ENCODE results near the gene SIK3. TPM values are rescaled to one million over a fixed set of nuclear protein-coding genes. Genes with fewer than 3 reads are reported as not detected.
A peak's percentile ranks its signal among the peaks of the same experiment; 100 is the strongest.

Gene SIK3
- total RNA-seq, 1 donor from 2014 or later, result 29.4 TPM

GRCh38 chr11:117005758-117006157 is 92.5 kb downstream of the SIK3 start:
- Mint-ChIP-seq H3K4me3 (ENCODE audit: unreplicated experiment) (no peak overlapping the region), H3K9me3 (ENCODE audit: unreplicated experiment) (no peaks in the 10 kb centered on the region), H3K27me3 (ENCODE audit: unreplicated experiment) (no peaks in the 10 kb centered on the region), H3K27ac (ENCODE audit: unreplicated experiment) (peak overlapping the region; percentile 18), H3K36me3 (ENCODE audit: low read depth, unreplicated experiment) (no peaks in the 10 kb centered on the region), H3K4me1 (ENCODE audit: unreplicated experiment) (peaks cover 27% of the 10 kb centered on the region)
- no peak for DNase-seq (ENCODE audit: low spot score)
- TF ChIP-seq, protein P1, sequence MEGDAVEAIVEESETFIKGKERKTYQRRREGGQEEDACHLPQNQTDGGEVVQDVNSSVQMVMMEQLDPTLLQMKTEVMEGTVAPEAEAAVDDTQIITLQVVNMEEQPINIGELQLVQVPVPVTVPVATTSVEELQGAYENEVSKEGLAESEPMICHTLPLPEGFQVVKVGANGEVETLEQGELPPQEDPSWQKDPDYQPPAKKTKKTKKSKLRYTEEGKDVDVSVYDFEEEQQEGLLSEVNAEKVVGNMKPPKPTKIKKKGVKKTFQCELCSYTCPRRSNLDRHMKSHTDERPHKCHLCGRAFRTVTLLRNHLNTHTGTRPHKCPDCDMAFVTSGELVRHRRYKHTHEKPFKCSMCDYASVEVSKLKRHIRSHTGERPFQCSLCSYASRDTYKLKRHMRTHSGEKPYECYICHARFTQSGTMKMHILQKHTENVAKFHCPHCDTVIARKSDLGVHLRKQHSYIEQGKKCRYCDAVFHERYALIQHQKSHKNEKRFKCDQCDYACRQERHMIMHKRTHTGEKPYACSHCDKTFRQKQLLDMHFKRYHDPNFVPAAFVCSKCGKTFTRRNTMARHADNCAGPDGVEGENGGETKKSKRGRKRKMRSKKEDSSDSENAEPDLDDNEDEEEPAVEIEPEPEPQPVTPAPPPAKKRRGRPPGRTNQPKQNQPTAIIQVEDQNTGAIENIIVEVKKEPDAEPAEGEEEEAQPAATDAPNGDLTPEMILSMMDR (IDR thresholded peaks at IDR 0.05; ENCODE audit: unreplicated experiment), result no peak

DNA sequence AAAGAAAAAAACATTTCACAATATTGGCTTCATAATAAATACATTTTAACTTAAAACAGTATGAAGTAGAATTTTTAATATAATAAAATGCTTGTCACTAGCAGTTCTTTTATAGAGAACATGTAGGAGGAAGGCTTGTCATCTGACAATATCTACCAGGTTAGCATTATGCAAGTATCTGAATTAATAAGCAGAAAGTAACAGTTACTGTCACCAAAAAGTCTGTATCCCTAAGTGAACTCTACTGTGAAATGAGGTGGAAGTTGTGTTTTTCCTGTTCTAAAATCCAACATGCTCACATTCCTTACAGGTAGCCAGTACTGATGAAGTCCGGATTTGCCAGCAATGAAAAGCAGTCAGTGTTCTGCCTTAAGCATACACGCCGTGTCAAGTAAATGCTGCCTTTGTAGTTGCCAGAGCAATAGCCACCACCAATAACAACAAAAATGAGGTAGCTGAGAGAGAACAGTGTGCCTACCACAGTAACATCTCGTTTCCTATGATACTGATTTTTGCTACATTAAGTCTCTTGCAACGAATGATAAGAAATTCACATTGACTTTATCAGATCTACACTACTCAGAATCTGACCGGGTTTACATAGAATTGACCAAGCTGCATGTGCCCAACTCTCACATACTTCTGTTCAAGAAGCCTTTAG is 95.5 kb downstream of the SIK3 start:
- TF ChIP-seq, protein P1 (IDR thresholded peaks at IDR 0.05; ENCODE audit: unreplicated experiment), result no peak
- Mint-ChIP-seq H3K9me3 (ENCODE audit: unreplicated experiment) (no peaks in the 10 kb centered on the region), H3K27me3 (ENCODE audit: unreplicated experiment) (peaks cover 2% of the 10 kb centered on the region), H3K27ac (ENCODE audit: unreplicated experiment) (peak overlapping the region; percentile 15), H3K36me3 (ENCODE audit: low read depth, unreplicated experiment) (no peaks in the 10 kb centered on the region), H3K4me3 (ENCODE audit: unreplicated experiment) (no peak overlapping the region), H3K4me1 (ENCODE audit: unreplicated experiment) (peaks cover 18% of the 10 kb centered on the region)
- DNase-seq (ENCODE audit: low spot score), result no peak

GRCh38 chr11:117000014-117000737 is 98.1 kb downstream of the SIK3 start:
- TF ChIP-seq, protein P1 (IDR thresholded peaks at IDR 0.05; ENCODE audit: unreplicated experiment), result no peak
- Mint-ChIP-seq H3K36me3 (ENCODE audit: low read depth, unreplicated experiment) (no peaks in the 10 kb centered on the region), H3K4me3 (ENCODE audit: unreplicated experiment) (no peak overlapping the region), H3K9me3 (ENCODE audit: unreplicated experiment) (no peaks in the 10 kb centered on the region), H3K4me1 (ENCODE audit: unreplicated experiment) (peaks cover 6% of the 10 kb centered on the region), H3K27ac (ENCODE audit: unreplicated experiment) (no peak overlapping the region), H3K27me3 (ENCODE audit: unreplicated experiment) (peaks cover 2% of the 10 kb centered on the region)
- DNase-seq (ENCODE audit: low spot score), result no peak

GRCh38 chr11:116997071-116997470 is 101.2 kb downstream of the SIK3 start:
- Mint-ChIP-seq H3K9me3 (ENCODE audit: unreplicated experiment) (no peaks in the 10 kb centered on the region), H3K36me3 (ENCODE audit: low read depth, unreplicated experiment) (no peaks in the 10 kb centered on the region), H3K4me3 (ENCODE audit: unreplicated experiment) (no peak overlapping the region), H3K4me1 (ENCODE audit: unreplicated experiment) (peaks cover 8% of the 10 kb centered on the region), H3K27ac (ENCODE audit: unreplicated experiment) (no peak overlapping the region), H3K27me3 (ENCODE audit: unreplicated experiment) (peaks cover 2% of the 10 kb centered on the region)
- TF ChIP-seq, protein P1 (IDR thresholded peaks at IDR 0.05; ENCODE audit: unreplicated experiment), result no peak
- no peak for DNase-seq (ENCODE audit: low spot score)

DNA sequence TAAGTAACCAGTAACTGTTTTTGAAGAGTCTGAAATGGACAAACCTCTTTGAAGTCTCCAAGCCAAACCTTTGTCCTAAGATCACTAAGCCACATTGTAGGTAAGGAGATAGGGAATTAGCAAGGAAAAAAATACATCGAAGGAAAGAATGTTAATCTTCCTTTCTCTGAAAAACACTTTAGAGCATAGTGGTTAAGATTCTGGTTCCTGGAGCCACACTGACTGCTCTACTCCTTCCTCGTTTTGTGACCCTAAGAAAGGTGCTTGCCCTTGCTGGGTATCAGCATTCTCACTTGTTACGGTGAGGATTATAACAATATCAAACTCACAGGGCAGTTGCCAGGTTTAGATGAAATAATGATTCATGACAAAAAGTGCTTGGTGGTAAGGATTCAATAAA is 104.0 kb downstream of the SIK3 start:
- TF ChIP-seq, protein P1 (IDR thresholded peaks at IDR 0.05; ENCODE audit: unreplicated experiment), result no peak
- no peak for DNase-seq (ENCODE audit: low spot score)
- no peaks in the 10 kb centered on the region for H3K9me3 Mint-ChIP-seq (ENCODE audit: unreplicated experiment)
- H3K36me3 Mint-ChIP-seq (ENCODE audit: low read depth, unreplicated experiment), result no peaks in the 10 kb centered on the region
- H3K4me3 Mint-ChIP-seq (ENCODE audit: unreplicated experiment), result no peak overlapping the region
- peaks cover 8% of the 10 kb centered on the region for H3K4me1 Mint-ChIP-seq (ENCODE audit: unreplicated experiment)
- H3K27me3 Mint-ChIP-seq (ENCODE audit: unreplicated experiment), result peaks cover 2% of the 10 kb centered on the region
- H3K27ac Mint-ChIP-seq (ENCODE audit: unreplicated experiment), result peak overlapping the region; percentile 68
